CD4-positive, CD25-positive, alpha-beta regulatory T cell (primary cell): ENCODE results near the gene COQ7. TPM values are rescaled to one million over a fixed set of nuclear protein-coding genes. Genes with fewer than 3 reads are reported as not detected.

ENCODE experiments used
- ATAC-seq, 2 donors: fragments of 150-1000 bp; cut with Tn5 transposase; one replicate each; pipeline ENCODE4 v1.10.0; 2021; ENCODE audit warnings: low read depth in 2 of 2, moderate number of reproducible peaks in 2 of 2, moderate library complexity in 1 of 2
- DNase-seq, 3 donors: peaks; one replicate each; pipeline versions ENCODE4 v3.0.0 to v3.0.0-alpha.2; 2012 to 2022; ENCODE audit warnings: mixed read lengths in 1 of 3
- H3K27ac ChIP-seq: one replicate; pipeline ENCODE4 v1.7.0; 2013; ENCODE audit warnings: mild to moderate bottlenecking, low read length; ENCODE audit not compliant: insufficient read depth, poor library complexity, severe bottlenecking
- H3K27me3 ChIP-seq: one replicate; pipeline ENCODE4 v1.7.0; 2013; ENCODE audit warnings: low read length; ENCODE audit not compliant: control insufficient read depth, insufficient read depth
- H3K36me3 ChIP-seq: one replicate; pipeline ENCODE4 v1.7.0; 2013; ENCODE audit warnings: mild to moderate bottlenecking, low read length, moderate library complexity; ENCODE audit not compliant: control insufficient read depth, insufficient read depth
- H3K4me1 ChIP-seq: 2 replicates; pipeline ENCODE4 v1.7.0; 2013; ENCODE audit warnings: mild to moderate bottlenecking, low read length; ENCODE audit not compliant: insufficient read depth, control insufficient read depth, poor library complexity, severe bottlenecking
- H3K4me3 ChIP-seq: one replicate; pipeline ENCODE4 v1.7.0; 2013; ENCODE audit warnings: low read depth, mild to moderate bottlenecking, low read length, moderate library complexity
- H3K9me3 ChIP-seq, 2 experiments: 1 replicate in 1 of 2; 2 replicates in 1 of 2; pipeline ENCODE4 v1.7.0; 2013; ENCODE audit warnings: low read length in 2 of 2, mild to moderate bottlenecking in 1 of 2, moderate library complexity in 1 of 2; ENCODE audit not compliant: control insufficient read depth in 2 of 2
- H3K27ac Mint-ChIP-seq, 3 donors: one replicate each; pipeline ENCODE4 v1.8.0; 2020 to 2022; ENCODE audit warnings: mild to moderate bottlenecking in 3 of 3, mixed read lengths in 3 of 3, moderate library complexity in 2 of 3
- H3K27me3 Mint-ChIP-seq: one replicate; pipeline ENCODE4 v1.8.0; 2022; ENCODE audit warnings: mild to moderate bottlenecking, mixed read lengths
- H3K36me3 Mint-ChIP-seq: one replicate; pipeline ENCODE4 v1.8.0; 2020; ENCODE audit warnings: mixed read lengths
- H3K4me1 Mint-ChIP-seq, 4 donors: one replicate each; pipeline ENCODE4 v1.8.0; 2020 to 2022; ENCODE audit warnings: mixed read lengths in 4 of 4, mild to moderate bottlenecking in 1 of 4
- H3K4me3 Mint-ChIP-seq, 4 donors: one replicate each; pipeline ENCODE4 v1.8.0; 2020 to 2022; ENCODE audit warnings: mild to moderate bottlenecking in 4 of 4, mixed read lengths in 4 of 4, moderate library complexity in 3 of 4
- H3K9me3 Mint-ChIP-seq, 7 donors: one replicate each; pipeline ENCODE4 v1.8.0; 2020 to 2022; ENCODE audit warnings: mixed read lengths in 7 of 7, mild to moderate bottlenecking in 3 of 7, moderate library complexity in 2 of 7
- polyA plus RNA-seq, 4 donors: library from polyadenylated mRNA; unstranded; fragments of 300-500 nt; fragmentation: Illumina TruSeq; gene quantifications; one replicate each; pipeline ENCODE4 v1.2.3, GENCODE V29; 2021
- total RNA-seq: library from RNA; stranded (reverse); gene quantifications from one replicate; pipeline ENCODE4 v1.2.3, GENCODE V29; 2022

Gene COQ7
- total and polyA plus RNA-seq, 5 donors from 2014 or later: 13.1 to 19.3 (median 18.2) TPM

DNA sequence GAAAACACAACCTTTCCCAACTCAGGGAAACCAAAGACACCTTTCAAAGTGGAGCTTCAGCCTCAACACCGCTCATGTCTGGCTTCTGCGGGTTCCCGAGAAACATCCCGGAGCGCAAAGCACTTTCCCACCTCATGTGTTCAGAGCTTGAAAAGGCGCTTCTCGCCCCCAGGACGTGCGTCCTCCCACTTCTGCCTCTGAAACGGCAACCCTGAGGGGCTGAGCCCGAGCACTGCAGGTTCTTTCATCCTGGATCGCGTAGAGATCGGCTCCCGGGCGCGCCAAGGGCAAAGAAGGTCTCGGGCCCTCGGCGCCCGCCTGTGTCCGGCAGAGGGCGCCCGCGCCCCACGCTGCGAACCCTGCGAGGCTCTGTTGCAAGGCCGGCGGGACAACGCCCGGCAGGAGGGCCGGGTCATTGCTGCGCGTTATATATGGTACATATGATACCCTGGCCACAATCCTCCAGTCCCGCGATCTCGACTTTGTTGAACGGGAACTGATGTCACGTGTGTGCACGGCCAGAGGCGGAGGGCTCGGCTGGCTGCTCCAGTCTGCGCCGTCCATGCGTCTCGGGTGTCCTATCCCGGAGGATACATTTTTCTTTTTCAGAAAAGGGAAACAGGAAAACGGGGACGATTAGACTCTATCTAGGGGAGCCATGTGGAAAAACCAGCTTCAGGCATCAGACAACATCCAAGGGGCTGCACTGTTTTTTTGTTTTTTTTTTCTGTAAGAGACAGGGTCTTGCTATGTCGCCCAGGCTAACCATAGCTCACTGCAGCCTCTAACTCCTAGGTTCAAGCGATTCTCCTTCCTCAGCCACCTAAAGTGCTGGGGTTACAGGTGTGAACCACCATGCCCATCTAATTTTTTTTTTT is 19.1 kb downstream of the COQ7 start:
- Mint-ChIP-seq H3K36me3 (peaks cover 7% of the 10 kb centered on the region), H3K27me3 (peaks cover 31% of the 10 kb centered on the region), H3K4me3 (peak overlapping the region in 3 of 4 donors; percentile 36 to 68 (median 58)), H3K4me1 (peaks cover 0 to 4% (median 1%) of the 10 kb centered on the region in 4 donors), H3K27ac (no peak overlapping the region), H3K9me3 (peaks cover 0 to 3% (median 0%) of the 10 kb centered on the region in 7 donors)
- Histone ChIP-seq H3K36me3 (no peaks in the 10 kb centered on the region), H3K27ac (no peak overlapping the region), H3K27me3 (peaks cover 3% of the 10 kb centered on the region), H3K4me3 (peak overlapping the region; percentile 57), H3K4me1 (peaks cover 9% of the 10 kb centered on the region), H3K9me3 (no peaks in the 10 kb centered on the region)
- peak; percentile 58 to 73 (median 71) for DNase-seq
- peak; percentile 86 to 90 for ATAC-seq

DNA sequence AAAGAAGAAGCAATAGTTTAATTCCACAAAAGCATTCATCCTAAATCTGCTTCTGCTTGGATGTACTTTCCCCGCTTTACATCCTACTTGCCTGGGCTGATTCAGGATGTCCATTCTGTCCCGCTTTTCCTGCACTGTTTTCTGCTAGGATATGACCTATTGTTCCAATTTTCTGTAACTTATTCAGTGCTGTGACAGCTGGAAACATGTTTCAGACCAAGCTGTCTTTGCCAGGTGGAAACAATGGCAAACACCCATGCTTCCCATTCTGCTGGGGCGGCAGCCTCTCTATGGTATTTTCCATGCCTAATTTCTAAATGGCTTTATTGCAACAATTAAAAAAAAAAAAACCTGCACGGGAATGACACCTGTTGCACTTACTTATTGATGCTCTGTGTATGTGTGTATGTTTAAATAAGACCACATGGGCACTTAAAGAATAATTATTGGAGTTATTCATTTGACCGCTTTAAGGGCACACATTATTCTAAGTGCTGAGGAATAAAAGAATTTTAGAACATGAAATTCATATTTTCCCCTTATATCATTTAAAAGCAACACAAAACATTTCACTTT is 21.0 kb downstream of the COQ7 start:
- peaks cover 9% of the 10 kb centered on the region for H3K4me1 ChIP-seq
- H3K9me3 ChIP-seq: no peaks in the 10 kb centered on the region
- peaks cover 0 to 4% (median 1%) of the 10 kb centered on the region in 4 donors for H3K4me1 Mint-ChIP-seq
- no peak overlapping the region for H3K27ac ChIP-seq
- H3K4me3 ChIP-seq: no peak overlapping the region
- ATAC-seq: no peak
- no peaks in the 10 kb centered on the region for H3K36me3 ChIP-seq
- DNase-seq: no peak
- no peaks in the 10 kb centered on the region for H3K36me3 Mint-ChIP-seq
- no peak overlapping the region for H3K27ac Mint-ChIP-seq
- peaks cover 35% of the 10 kb centered on the region for H3K27me3 Mint-ChIP-seq
- H3K9me3 Mint-ChIP-seq: peaks cover 0 to 7% (median 1%) of the 10 kb centered on the region in 7 donors
- H3K4me3 Mint-ChIP-seq: no peak overlapping the region
- H3K27me3 ChIP-seq: peaks cover 3% of the 10 kb centered on the region

DNA sequence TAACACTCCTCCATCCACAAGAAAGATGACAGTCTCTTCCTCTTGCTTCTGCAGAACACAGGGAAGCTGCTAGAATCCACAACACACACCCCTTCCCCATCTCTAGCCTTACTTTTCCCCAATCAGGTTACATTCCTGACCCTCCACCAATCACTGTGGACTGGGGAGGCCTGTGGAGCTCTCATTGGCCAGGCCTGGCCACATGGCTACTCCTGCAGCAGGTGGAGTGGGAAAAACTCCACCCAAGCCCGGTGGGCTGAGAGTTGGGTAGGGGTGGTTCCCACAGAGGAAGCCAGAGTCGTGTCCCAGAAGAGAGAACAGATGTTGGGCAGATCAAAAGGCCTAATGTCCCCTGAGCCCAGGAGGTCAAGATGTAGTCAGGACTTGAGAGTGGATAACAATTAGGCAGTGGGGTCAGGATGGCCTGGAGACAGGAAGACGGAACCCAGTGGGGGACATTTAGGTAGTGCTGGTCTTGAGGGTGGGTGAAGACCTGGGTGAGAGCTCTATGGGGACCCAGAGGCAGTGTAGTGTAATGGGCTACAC is 22.1 kb downstream of the COQ7 start:
- H3K9me3 Mint-ChIP-seq: peaks cover 0 to 7% (median 1%) of the 10 kb centered on the region in 7 donors
- Histone ChIP-seq H3K27ac (no peak overlapping the region), H3K4me1 (peaks cover 9% of the 10 kb centered on the region), H3K27me3 (peaks cover 3% of the 10 kb centered on the region), H3K4me3 (no peak overlapping the region), H3K9me3 (no peaks in the 10 kb centered on the region), H3K36me3 (no peaks in the 10 kb centered on the region)
- H3K36me3 Mint-ChIP-seq: no peaks in the 10 kb centered on the region
- H3K27me3 Mint-ChIP-seq: peaks cover 38% of the 10 kb centered on the region
- peaks cover 0 to 4% (median 1%) of the 10 kb centered on the region in 4 donors for H3K4me1 Mint-ChIP-seq
- no peak overlapping the region for H3K27ac Mint-ChIP-seq
- no peak for DNase-seq
- H3K4me3 Mint-ChIP-seq: peak overlapping the region in 1 of 4 donors; percentile 4
- ATAC-seq: no peak

DNA sequence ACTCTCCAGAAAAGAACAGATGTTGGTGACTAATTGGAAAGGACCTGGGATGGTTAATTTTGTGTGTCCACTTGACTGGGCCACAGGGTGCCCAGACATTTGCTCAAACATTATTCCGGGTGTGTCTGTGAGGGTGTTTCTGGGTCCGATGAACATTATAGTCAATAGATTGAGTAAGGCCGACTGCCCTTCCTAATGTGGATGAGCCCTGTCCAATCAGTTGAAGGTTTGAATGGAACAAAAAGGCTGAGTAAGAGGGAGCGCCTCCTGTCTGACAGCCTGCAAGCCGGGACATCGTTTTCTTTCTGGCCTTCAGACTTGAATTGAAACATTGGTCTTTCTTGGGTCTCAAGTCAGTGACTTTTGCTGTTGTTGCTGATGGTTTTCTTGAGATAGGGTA is 23.5 kb downstream of the COQ7 start:
- Histone ChIP-seq H3K27ac (no peak overlapping the region), H3K36me3 (no peaks in the 10 kb centered on the region), H3K4me3 (no peak overlapping the region), H3K9me3 (no peaks in the 10 kb centered on the region), H3K27me3 (no peaks in the 10 kb centered on the region), H3K4me1 (peaks cover 9% of the 10 kb centered on the region)
- Mint-ChIP-seq H3K36me3 (no peaks in the 10 kb centered on the region), H3K9me3 (peaks cover 0 to 7% (median 0%) of the 10 kb centered on the region in 7 donors), H3K4me3 (peak overlapping the region in 1 of 4 donors; percentile 18), H3K27ac (no peak overlapping the region), H3K27me3 (peaks cover 28% of the 10 kb centered on the region), H3K4me1 (peaks cover 0 to 4% (median 1%) of the 10 kb centered on the region in 4 donors)
- ATAC-seq: no peak
- DNase-seq: no peak

DNA sequence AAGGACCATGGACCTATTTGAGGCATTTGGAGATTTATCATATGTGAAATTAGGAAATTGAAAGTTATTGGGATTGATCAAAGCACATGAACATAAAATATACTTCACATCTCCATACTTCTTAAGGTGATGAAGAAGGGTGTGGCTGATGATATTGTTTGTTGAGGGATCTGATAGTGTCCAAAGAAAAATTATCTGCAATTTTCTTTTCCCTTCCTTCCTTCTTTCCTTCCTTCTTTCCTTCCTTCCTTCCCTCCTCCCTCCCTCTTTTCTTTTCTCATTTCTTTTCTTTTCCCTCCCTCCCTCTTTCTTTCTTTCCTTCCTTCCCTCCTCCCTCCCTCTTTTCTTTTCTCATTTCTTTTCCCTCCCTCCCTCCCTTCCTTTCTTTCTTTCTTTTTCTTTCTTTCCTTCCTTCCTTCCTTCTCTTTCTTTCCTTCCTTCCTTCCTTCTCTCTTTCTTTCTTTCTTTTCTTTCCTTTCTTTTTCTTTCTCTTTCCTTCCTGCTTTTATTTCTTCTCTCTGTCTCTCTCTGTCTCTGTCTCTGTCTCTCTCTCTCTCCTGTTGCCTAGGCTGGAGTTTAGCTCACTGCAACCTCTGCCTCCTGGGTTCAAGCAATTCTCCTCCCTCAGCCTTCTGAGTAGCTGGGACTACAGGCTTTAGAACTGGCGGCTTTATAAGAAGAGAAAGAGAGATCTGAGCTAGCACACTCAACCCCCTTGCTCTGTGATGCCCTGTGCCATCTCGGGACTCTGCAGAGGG is 25.4 kb downstream of the COQ7 start:
- Mint-ChIP-seq H3K9me3 (peaks cover 0 to 9% (median 1%) of the 10 kb centered on the region in 7 donors), H3K27me3 (peaks cover 19% of the 10 kb centered on the region), H3K27ac (no peak overlapping the region), H3K36me3 (peaks cover 1% of the 10 kb centered on the region), H3K4me3 (no peak overlapping the region), H3K4me1 (peaks cover 0 to 4% (median 0%) of the 10 kb centered on the region in 4 donors)
- Histone ChIP-seq H3K9me3 (no peaks in the 10 kb centered on the region), H3K36me3 (no peaks in the 10 kb centered on the region), H3K4me1 (no peaks in the 10 kb centered on the region), H3K27ac (no peak overlapping the region), H3K27me3 (no peaks in the 10 kb centered on the region), H3K4me3 (no peak overlapping the region)
- ATAC-seq (no peak), DNase-seq (no peak)

DNA sequence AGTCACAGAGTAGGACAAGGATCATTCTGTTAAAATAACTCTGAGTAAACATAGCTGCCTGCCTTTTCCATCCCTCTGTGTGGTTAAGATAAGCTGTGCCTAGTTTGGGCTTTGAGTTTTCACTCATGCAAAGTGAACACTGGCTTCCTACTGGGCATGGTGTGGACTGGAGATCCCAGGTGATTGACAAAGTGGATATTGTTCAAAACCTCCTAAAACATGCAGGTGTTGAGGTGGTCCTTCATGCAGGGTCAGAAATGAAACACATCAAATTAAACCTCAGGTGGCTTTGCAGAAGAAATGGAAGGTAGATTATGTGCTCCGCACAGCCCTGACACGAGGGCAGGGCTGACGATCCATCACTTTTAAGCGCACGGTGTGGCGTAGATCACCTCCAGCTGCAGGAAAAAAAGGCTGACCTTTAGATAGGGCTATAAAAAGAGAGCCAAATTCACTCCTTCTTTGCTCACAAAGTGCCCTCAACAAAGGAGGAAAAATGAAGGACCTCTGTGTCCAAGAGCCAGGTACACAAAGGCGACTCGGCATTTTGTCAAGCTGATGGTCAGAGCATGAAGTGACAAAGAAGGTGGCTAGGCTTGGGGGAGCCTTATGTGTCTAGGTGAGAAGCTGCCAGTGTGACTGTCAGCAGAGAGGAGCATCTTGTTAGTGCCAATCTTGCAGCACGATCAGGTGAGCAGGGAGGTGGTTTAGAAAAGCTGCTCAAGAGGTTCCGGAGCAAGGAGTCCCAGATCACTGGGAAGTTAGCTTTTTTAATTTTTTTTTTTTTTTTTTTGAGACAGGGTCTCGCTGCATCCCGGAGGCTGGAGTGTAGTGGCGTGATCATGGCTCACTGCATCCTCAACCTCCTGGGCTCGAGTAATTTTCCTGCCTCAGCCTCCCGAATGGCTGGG is 26.5 kb downstream of the COQ7 start:
- H3K36me3 Mint-ChIP-seq: peaks cover 3% of the 10 kb centered on the region
- no peak overlapping the region for H3K27ac Mint-ChIP-seq
- no peaks in the 10 kb centered on the region for H3K27me3 ChIP-seq
- H3K4me3 ChIP-seq: no peak overlapping the region
- DNase-seq (no peak), ATAC-seq (no peak)
- no peaks in the 10 kb centered on the region for H3K9me3 ChIP-seq
- H3K36me3 ChIP-seq: no peaks in the 10 kb centered on the region
- H3K9me3 Mint-ChIP-seq: peaks cover 0 to 11% (median 3%) of the 10 kb centered on the region in 7 donors
- peaks cover 18% of the 10 kb centered on the region for H3K27me3 Mint-ChIP-seq
- H3K4me1 ChIP-seq: no peaks in the 10 kb centered on the region
- no peaks in the 10 kb centered on the region for H3K4me1 Mint-ChIP-seq
- no peak overlapping the region for H3K4me3 Mint-ChIP-seq
- H3K27ac ChIP-seq: no peak overlapping the region
